KG1 (cell line): ENCODE data around the gene BMPER.

Experiments
- DNase-seq: peaks from one replicate; lab custom pipeline; 2025; lab: John Stamatoyannopoulos, UW

BMPER gene

DNA sequence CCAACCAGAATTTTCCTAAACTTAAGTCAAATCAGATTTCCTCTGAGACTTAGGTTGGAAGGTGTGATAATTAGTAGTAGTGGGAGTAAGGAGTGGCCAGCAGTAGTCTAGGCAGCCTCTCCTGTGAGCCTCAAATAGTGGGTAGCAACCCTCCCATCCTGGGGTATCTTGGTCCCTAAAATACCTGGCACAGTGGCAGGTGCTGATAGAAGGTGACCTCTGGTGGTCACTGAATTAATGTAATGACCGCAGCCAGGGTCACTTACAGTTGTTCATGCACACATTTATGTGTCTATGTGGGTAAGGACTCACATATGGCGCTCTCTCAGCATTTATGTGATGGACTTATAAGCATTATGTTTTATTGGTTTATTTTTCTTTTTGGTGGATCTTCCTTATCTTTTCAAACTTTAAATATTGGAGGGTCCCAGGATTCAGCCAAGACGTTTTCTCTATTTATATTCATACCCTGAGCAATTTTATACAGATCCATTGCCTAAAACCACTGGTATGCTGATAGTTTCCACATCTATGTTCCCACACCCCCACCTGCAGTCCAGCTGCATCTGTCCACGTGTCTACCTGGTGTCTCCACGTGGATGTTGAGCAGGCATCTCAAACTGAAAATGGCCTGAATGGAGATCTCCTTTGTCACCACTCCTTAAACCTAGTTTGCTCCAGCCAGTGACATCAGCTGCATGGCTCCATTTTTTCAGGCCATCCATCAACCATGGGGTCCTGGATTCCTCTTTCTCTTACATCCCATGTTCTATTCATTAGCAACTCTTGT lies 18.3 kb downstream of the BMPER start:
- no peak for DNase-seq

- no peak for DNase-seq
These were observed 21.2 kb downstream of the BMPER start for GRCh38 chr7:33926535-33926934.

DNA sequence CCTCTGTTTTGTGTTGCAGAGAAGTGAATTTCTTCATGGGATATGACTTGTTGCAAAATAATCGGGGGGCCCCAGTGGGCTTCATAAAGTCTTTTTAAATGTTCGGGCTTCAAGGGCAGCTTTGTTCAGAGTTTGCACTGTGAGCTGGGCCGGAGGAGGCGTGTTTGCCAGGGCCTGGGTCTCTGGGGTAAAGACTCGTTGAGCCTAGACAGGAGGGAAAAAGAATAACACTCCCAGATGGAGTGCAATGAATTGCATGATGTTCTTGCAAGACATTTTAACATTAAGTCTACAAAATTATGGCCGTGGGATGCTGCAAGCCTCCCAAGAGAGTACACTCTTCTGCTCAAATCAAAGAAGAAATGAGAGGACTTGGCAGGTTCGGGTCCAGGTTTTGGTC lies 23.6 kb downstream of the BMPER start:
- no peak for DNase-seq

DNA sequence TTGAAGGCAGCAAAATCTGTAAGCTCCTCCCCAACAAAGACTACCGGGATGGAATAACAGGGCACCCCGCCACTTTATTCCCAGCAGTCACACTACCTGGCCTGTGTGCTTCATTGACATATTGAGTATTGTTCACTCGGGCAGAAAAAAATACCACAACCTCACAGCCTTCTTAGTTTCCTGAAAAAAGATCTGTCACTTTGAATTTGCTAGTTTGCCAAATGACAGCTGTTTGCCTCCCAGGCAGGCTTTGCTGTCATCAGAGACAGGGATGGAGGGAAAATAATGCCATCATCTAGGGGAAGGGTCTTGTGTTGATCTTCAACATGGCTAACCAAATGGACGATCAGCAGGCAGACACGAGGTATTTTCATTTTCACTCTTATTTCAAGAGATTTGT lies 26.9 kb downstream of the BMPER start:
- DNase-seq, result no peak

DNA sequence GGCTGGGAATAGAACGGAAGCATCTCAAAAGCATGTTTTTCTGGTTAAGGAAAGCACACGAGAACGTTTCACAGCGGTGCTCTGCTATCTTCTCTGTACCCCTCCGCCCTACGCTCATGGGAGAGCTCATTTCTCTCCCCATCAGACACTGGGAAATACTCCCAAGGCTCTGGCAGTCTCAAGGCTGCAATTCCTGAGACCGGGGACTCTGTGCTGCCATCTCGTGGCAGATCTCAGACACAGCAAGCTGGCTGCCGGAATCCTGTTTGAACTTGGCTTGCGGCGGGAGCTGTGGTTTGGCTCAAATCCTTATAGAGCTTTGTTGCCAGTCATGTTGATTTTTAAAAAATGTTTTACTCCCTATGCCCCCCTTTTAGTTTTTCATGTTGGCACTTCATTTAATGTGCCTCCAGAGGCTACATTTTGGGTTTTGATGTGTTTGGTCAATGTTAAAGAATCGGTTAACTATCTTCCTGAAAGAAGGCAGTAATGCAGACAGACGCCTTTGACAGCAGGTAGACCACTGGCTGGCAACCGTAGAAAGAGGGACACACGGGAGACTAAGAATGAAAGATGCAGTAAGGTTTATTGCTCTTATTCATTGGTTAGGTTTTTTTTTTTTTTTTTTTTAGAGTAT lies 27.6 kb downstream of the BMPER start:
- DNase-seq, result peak; percentile 23

GRCh38 chr7:33933611-33934281 lies 28.4 kb downstream of the BMPER start:
- DNase-seq, result no peak

DNA sequence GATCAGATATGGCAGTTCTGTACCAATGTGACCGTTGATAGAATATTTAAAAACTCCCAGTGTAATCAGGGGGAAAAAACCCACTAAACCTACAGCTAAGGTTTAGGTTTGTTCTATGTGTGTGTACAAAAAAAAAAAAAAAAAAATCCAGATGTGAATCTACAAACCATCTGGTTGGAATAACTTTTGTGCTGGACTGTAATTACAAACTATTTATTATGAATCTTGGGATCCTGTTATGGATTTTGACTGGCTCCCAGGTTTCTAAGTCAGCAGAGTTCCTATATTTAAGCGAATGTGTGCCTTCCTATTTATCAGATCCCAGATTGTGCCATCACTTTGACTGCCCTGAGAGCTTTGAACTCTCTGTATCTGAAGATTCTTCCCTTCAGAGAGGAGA lies 29.1 kb downstream of the BMPER start:
- DNase-seq, result no peak

- DNase-seq, result no peak
These were observed 31.2 kb downstream of the BMPER start for GRCh38 chr7:33936503-33936902.

DNA sequence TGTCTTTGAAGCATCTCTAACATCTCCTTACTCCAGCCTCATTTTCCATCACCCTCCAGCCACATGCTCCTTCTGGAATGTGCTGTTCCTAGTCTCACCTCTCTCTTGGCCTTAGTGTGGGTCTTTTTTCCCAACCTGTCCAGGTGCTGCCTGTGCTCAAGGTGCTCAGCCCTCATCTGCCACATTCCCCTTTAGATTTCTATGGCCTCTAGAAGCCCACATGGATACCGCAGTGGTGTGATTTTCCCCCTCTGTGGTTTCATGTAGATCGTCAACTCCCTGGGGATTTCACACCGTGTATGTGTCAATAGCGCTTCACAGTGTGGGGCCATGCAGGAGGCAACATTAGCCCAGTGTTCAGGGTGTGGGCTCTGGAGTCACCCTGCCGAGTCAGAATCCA lies 32.5 kb downstream of the BMPER start:
- no peak for DNase-seq

- no peak for DNase-seq
These were observed 33.8 kb downstream of the BMPER start for GRCh38 chr7:33939121-33939520.

DNA sequence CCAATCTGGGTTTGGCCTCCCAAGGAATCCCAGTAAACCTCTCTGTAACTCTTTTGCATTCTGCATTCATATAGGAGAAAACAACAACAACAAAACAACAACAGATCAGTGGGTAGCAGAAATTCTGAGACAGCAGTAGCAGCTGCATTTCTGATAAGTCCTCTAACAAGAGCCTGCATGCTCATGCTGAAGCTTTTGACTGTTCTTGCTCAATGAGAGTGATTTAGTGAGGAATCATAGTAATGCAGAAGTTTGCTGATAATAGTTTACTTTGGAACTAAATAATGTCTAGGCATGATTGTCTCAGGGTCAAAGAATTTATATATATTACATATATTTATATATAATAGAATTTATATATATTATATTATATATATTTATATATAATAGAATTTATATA lies 35.2 kb downstream of the BMPER start:
- no peak for DNase-seq

- DNase-seq, result no peak
These were observed 36.1 kb downstream of the BMPER start for GRCh38 chr7:33941418-33941817.

DNA sequence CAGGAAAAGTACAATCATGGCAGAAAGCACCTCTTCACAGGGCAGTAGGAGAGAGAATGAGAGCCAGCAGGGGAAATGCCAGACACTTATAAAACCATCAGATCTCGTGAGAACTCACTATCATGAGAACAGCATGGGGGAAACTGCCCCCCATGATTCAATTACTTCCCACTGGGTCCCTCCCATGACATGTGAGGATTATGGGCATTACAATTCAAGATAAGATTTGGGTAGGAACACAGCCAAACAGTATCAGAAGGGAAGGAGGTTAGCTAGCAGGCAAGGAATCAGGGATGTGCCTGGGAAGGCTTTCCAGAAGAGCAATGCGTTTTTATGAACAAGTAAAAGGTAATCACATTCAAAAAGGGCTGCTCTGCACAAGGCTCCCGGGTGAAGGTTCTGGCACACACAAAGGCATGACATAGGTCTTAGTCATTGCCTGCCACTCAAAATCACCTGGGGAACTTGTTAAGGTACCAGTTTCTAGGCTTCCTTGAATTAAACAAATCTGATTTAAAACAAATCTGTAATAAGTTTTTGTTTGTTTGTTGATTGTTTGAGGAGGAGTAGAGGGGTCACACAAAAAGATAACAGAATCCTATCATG lies 40.9 kb downstream of the BMPER start:
- DNase-seq, result no peak

DNA sequence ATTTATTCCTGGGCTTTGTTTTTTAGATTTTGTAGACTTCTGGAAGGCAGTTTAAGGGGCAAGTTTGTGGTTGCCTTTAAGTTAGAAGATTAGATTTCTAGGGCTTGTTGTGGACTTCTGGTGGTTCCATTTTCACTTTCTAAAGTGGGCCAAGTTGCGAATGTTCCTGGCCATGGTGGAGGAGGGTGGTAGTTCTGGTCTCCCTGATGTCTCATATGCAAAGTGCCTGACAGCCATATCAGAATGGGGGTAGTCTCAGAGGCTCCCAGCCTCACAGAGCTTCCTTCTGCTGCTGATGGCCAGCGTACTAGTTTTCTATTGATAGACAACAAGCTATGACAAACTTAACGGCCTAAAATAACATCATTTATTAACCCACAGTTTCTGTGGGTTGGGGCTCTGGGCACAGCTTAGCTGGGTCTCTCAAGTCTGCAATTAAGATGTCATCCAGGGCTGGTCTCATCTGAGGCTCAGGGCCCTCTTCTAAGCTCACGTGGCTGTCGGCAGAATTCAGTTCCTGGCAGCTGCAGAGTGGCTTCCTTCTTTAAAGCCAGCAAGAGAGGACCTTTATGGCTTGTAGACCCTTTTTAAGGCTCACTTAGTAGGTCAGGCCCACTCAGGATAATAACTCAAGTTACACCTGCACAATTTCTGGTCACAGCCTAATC lies 44.8 kb downstream of the BMPER start:
- DNase-seq, result no peak

GRCh38 chr7:33952824-33953223 lies 47.5 kb downstream of the BMPER start:
- no peak for DNase-seq

DNA sequence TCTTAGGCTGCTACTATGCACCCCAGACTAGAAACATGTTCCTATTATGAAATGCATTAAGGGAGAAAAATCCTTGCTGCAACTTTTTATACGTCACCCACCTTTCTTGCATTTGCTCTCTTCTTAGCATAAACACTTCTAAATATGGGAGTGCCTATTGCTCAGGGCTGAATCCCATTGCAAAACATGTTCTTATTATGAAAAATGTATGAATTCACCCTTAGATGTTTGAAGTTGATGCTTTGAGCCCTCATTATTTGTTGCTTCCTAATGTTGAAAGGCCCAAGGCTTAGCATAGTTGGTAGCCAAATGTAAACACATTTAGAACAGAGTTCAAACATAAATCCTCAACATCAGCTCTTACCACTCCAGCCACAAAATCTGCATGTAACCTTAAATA lies 52.8 kb downstream of the BMPER start:
- no peak for DNase-seq

GRCh38 chr7:33959676-33960075 lies 54.3 kb downstream of the BMPER start:
- DNase-seq, result no peak

DNA sequence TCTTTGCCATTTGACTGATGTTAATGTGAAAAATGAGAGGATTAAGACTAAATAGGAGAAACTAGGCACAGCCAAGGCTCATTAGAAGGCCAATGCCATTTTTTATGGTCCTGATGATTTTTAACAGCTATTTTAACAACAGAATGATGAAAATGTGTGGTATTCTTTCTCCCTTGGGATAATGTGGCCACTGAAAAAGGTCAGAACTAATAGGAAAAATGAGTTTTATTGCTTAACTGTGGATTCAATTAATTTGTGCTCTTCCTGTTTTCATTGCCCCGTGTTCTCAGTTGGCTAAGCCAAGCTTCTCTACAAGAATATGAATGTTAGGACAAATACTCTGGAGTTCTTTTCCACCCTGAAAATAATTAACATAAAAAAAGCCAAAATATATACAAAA lies 56.6 kb downstream of the BMPER start:
- DNase-seq, result no peak

- DNase-seq, result no peak
These were observed 59.3 kb downstream of the BMPER start for GRCh38 chr7:33964417-33965182.

- DNase-seq, result no peak
These were observed 59.9 kb downstream of the BMPER start for GRCh38 chr7:33965183-33965744.

- DNase-seq, result no peak
These were observed 63.3 kb downstream of the BMPER start for GRCh38 chr7:33968591-33968990.
